A673 (cell line): ENCODE measurements around the gene TUBGCP3. TPM values are rescaled to one million over a fixed set of nuclear protein-coding genes. Genes with fewer than 3 reads are reported as not detected.

Experiments
- BruUV-seq: library from RNA; stranded (reverse); fragments of 400-500 nt; replicated peaks from 2 replicates; lab custom pipeline; 2021; lab: Mats Ljungman, UMichigan
- CTCF ChIA-PET: fragments of 300-600 bp; sonication (Branson Sonifier 250); formaldehyde crosslinking; loops from one replicate; lab custom pipeline; 2022; ENCODE audit warnings: antibody characterized with exemption; lab: Charles Lee
- POLR2A ChIA-PET: fragments of 300-600 bp; sonication (Branson Sonifier 250); formaldehyde crosslinking; loops from one replicate; lab custom pipeline; 2022; ENCODE audit warnings: antibody characterized with exemption; ENCODE audit not compliant: low non-redundant PET; lab: Charles Lee
- DNase-seq: peaks from one replicate; pipeline ENCODE4 v3.0.0-alpha.2; 2015; ENCODE audit warnings: low spot score
- H3K27ac ChIP-seq: fragments of 200-600 bp; sonication (generic); 2 replicates; pipeline ENCODE4 v1.5.1; 2016; ENCODE audit warnings: mixed run types, low read depth, mild to moderate bottlenecking, mixed read lengths, antibody characterized with exemption, low read length; ENCODE audit not compliant: poor library complexity, severe bottlenecking
- H3K27me3 ChIP-seq: fragments of 200-600 bp; sonication (generic); replicated peaks from 2 replicates; pipeline ENCODE4 v1.6.1; 2017; ENCODE audit warnings: mixed run types, low read depth, mild to moderate bottlenecking, mixed read lengths, antibody characterized with exemption, low read length; ENCODE audit not compliant: insufficient read depth, poor library complexity
- H3K36me3 ChIP-seq: fragments of 200-600 bp; sonication (generic); 2 replicates; pipeline ENCODE4 v1.6.1; 2016; ENCODE audit warnings: mixed run types, mild to moderate bottlenecking, mixed read lengths, antibody characterized with exemption, low read length; ENCODE audit not compliant: insufficient read depth, poor library complexity, severe bottlenecking
- H3K4me1 ChIP-seq: fragments of 200-600 bp; sonication (generic); 2 replicates; pipeline ENCODE4 v1.6.1; 2017; ENCODE audit warnings: mixed run types, mild to moderate bottlenecking, mixed read lengths, antibody characterized with exemption, low read length; ENCODE audit not compliant: insufficient read depth, poor library complexity, severe bottlenecking
- H3K4me3 ChIP-seq: fragments of 200-600 bp; sonication (generic); 2 replicates; pipeline ENCODE4 v1.5.1; 2016; ENCODE audit warnings: low read depth, mixed run types, mild to moderate bottlenecking, mixed read lengths, low read length; ENCODE audit not compliant: poor library complexity, severe bottlenecking
- H3K9me3 ChIP-seq: fragments of 200-600 bp; sonication (generic); 2 replicates; pipeline ENCODE4 v1.6.1; 2016; ENCODE audit warnings: mixed run types, low read depth, mild to moderate bottlenecking, mixed read lengths, antibody characterized with exemption, low read length; ENCODE audit not compliant: poor library complexity, severe bottlenecking
- CTCF ChIP-seq: fragments of 300-800, 200-600 bp; sonication (generic); conservative IDR thresholded peaks from 2 replicates; pipeline ENCODE4 v1.5.1; 2017; ENCODE audit warnings: low read depth, mild to moderate bottlenecking, antibody characterized with exemption, low read length, moderate library complexity, mixed read lengths
- EZH2 ChIP-seq: fragments of 200-600 bp; sonication (generic); IDR thresholded peaks from 2 replicates; pipeline ENCODE4 v1.6.1; 2017; ENCODE audit warnings: borderline replicate concordance, low read depth, mild to moderate bottlenecking, mixed read lengths, antibody characterized with exemption, low read length; ENCODE audit not compliant: poor library complexity, severe bottlenecking
- intact Hi-C: fragments of 100-400 bp; cut with micrococcal nuclease; formaldehyde crosslinking; loops from one replicate; pipeline ENCODE4 v1.10.0; 2022; ENCODE audit not compliant: unreplicated experiment
- total RNA-seq: library from RNA; stranded (reverse); gene quantifications from 2 replicates; pipeline ENCODE4 v1.2.3, GENCODE V29; 2021

The TUBGCP3 gene
- total RNA-seq, 1 experiment from 2014 or later, result 61.4 TPM

- ChIA-PET CTCF (no interaction called here), POLR2A (no interaction called here)
- intact Hi-C loops, result no loop called here
- H3K9me3 ChIP-seq, result peaks cover 3% of the 10 kb centered on the region
- no peaks in the 10 kb centered on the region for H3K27me3 ChIP-seq
- DNase-seq, result no peak
- TF ChIP-seq EZH2 (no peak), CTCF (no peak)
- H3K27ac ChIP-seq, result no peak overlapping the region
- no peaks in the 10 kb centered on the region for H3K4me1 ChIP-seq
- no TSS peak for BruUV-seq
- no peak overlapping the region for H3K4me3 ChIP-seq
- H3K36me3 ChIP-seq, result no peaks in the 10 kb centered on the region
These were observed 7.0 kb downstream of the TUBGCP3 start for GRCh38 chr13:112580912-112581311.

GRCh38 chr13:112580211-112580610 lies 7.7 kb downstream of the TUBGCP3 start:
- DNase-seq, result no peak
- no peak overlapping the region for H3K4me3 ChIP-seq
- H3K27me3 ChIP-seq, result no peaks in the 10 kb centered on the region
- H3K9me3 ChIP-seq, result peaks cover 3% of the 10 kb centered on the region
- ChIA-PET CTCF (no interaction called here), POLR2A (no interaction called here)
- no TSS peak for BruUV-seq
- H3K4me1 ChIP-seq, result no peaks in the 10 kb centered on the region
- H3K36me3 ChIP-seq, result no peaks in the 10 kb centered on the region
- TF ChIP-seq EZH2 (no peak), CTCF (no peak)
- H3K27ac ChIP-seq, result no peak overlapping the region
- intact Hi-C loops, result no loop called here

GRCh38 chr13:112579310-112579843 lies 8.6 kb downstream of the TUBGCP3 start:
- CTCF ChIA-PET, result no interaction called here
- Histone ChIP-seq H3K27ac (no peak overlapping the region), H3K9me3 (peaks cover 3% of the 10 kb centered on the region), H3K27me3 (no peaks in the 10 kb centered on the region), H3K4me3 (no peak overlapping the region), H3K36me3 (no peaks in the 10 kb centered on the region), H3K4me1 (no peaks in the 10 kb centered on the region)
- DNase-seq, result no peak
- BruUV-seq, result no TSS peak
- POLR2A ChIA-PET, result no interaction called here
- intact Hi-C loops, result no loop called here
- TF ChIP-seq EZH2 (no peak), CTCF (no peak)
